HCT116 (cell line): ENCODE data around the gene GEMIN4. TPM values are rescaled to one million over a fixed set of nuclear protein-coding genes. Genes with fewer than 3 reads are reported as not detected.

Source experiments
- ATAC-seq: fragments of 200-7000 bp; cut with Tn5 transposase; 2 replicates; pipeline ENCODE4 v1.9.1; 2020; ENCODE audit warnings: mild to moderate bottlenecking, moderate library complexity
- BruUV-seq: library from RNA; stranded (reverse); fragments of 400-500 nt; replicated peaks from 2 replicates; lab custom pipeline; 2021; lab: Mats Ljungman, UMichigan
- CTCF ChIA-PET: fragments of 300-600 bp; sonication (Branson Sonifier 250); formaldehyde crosslinking; loops from one replicate; lab custom pipeline; 2021; ENCODE audit warnings: antibody characterized with exemption; lab: Charles Lee
- POLR2A ChIA-PET: fragments of 300-600, 350-600 bp; sonication (Branson Sonifier 250); formaldehyde crosslinking; loops from one replicate; lab custom pipeline; 2021; ENCODE audit warnings: antibody characterized with exemption; lab: Charles Lee
- RAD21 ChIA-PET, 2 experiments: fragments of 300-600 bp; sonication (Branson Sonifier 250); formaldehyde crosslinking; loops; one replicate each; lab custom pipeline; 2023; ENCODE audit warnings: low total read pairs in 2 of 2; ENCODE audit not compliant: uncharacterized antibody in 2 of 2, unreplicated experiment in 2 of 2, low non-redundant PET in 1 of 2; lab: Charles Lee
- DNase-seq: peaks from one replicate; pipeline ENCODE4 v3.0.0-alpha.2; 2010; ENCODE audit warnings: low read depth, low spot score
- H2AFZ ChIP-seq: fragments of 200-600 bp; shearing (Covaris generic), sonication (generic); 2 replicates; pipeline ENCODE4 v1.6.1; 2017; ENCODE audit warnings: low read depth, mixed run types, mixed read lengths, antibody characterized with exemption, low read length; ENCODE audit not compliant: poor library complexity, severe bottlenecking
- H3K27ac ChIP-seq: 2 replicates; pipeline ENCODE4 v1.5.1; 2012; ENCODE audit warnings: low read depth, low read length
- H3K27me3 ChIP-seq: fragments of 200-600 bp; sonication (generic); 2 replicates; pipeline ENCODE4 v1.6.1; 2016; ENCODE audit warnings: mixed run types, low read length, mixed read lengths; ENCODE audit not compliant: insufficient read depth
- H3K36me3 ChIP-seq, 2 experiments: fragments of 200-500 bp in 1 of 2; fragments of 200-600 bp in 1 of 2; sonication (Bioruptor generic) in 1 of 2; sonication (generic) in 1 of 2; 2 replicates each; pipeline versions ENCODE4 v1.5.1 to v1.6.1; 2014 to 2016; ENCODE audit warnings: low read length in 2 of 2, inconsistent platforms in 1 of 2, mixed read lengths in 1 of 2, mixed run types in 1 of 2; ENCODE audit not compliant: insufficient read depth in 2 of 2, control insufficient read depth in 1 of 2
- H3K4me1 ChIP-seq, 2 experiments: fragments of 200-600 bp in 1 of 2; sonication (generic) in 1 of 2; 2 replicates each; pipeline versions ENCODE4 v1.5.1 to v1.6.1; 2012 to 2017; ENCODE audit warnings: low read length in 2 of 2, inconsistent platforms in 1 of 2, mild to moderate bottlenecking in 1 of 2, mixed read lengths in 1 of 2, mixed run types in 1 of 2, moderate library complexity in 1 of 2; ENCODE audit not compliant: insufficient read depth in 2 of 2, control insufficient read depth in 1 of 2
- H3K4me2 ChIP-seq: fragments of 200-600 bp; sonication (generic); 2 replicates; pipeline ENCODE4 v1.6.1; 2017; ENCODE audit warnings: mixed run types, low read length, mixed read lengths
- H3K4me3 ChIP-seq, 2 experiments: fragments of 200-600 bp in 1 of 2; sonication (generic) in 1 of 2; replicated peaks in 1 of 2; 2 replicates each; pipeline ENCODE4 v1.5.1; 2011 to 2016; ENCODE audit warnings: low read length in 2 of 2, control low read depth in 1 of 2, low read depth in 1 of 2, mild to moderate bottlenecking in 1 of 2, mixed read lengths in 1 of 2, mixed run types in 1 of 2
- H3K79me2 ChIP-seq: fragments of 200-600 bp; sonication (generic); 2 replicates; pipeline ENCODE4 v1.6.1; 2017; ENCODE audit warnings: mild to moderate bottlenecking, mixed run types, low read length, moderate library complexity, mixed read lengths; ENCODE audit not compliant: insufficient read depth
- H3K9ac ChIP-seq: fragments of 200-600 bp; sonication (generic); 2 replicates; pipeline ENCODE4 v1.6.1; 2016; ENCODE audit warnings: low read length, mixed read lengths
- H3K9me2 ChIP-seq: fragments of 200-600 bp; sonication (generic), shearing (Covaris generic); 2 replicates; pipeline ENCODE4 v1.6.1; 2017; ENCODE audit warnings: mixed run types, mild to moderate bottlenecking, moderate library complexity; ENCODE audit not compliant: insufficient read depth
- H3K9me3 ChIP-seq, 2 experiments: fragments of 200-500 bp in 1 of 2; fragments of 200-600 bp in 1 of 2; sonication (Bioruptor generic) in 1 of 2; sonication (generic) in 1 of 2; 2 replicates each; pipeline ENCODE4 v1.6.1; 2014 to 2017; ENCODE audit warnings: low read length in 2 of 2, mixed read lengths in 2 of 2, inconsistent platforms in 1 of 2, low read depth in 1 of 2, mild to moderate bottlenecking in 1 of 2, mixed run types in 1 of 2, moderate library complexity in 1 of 2; ENCODE audit not compliant: control insufficient read depth in 1 of 2, insufficient read depth in 1 of 2
- H4K20me1 ChIP-seq: fragments of 200-600 bp; sonication (generic), shearing (Covaris generic); 2 replicates; pipeline ENCODE4 v1.6.1; 2017; ENCODE audit warnings: mixed run types, mild to moderate bottlenecking, moderate library complexity; ENCODE audit not compliant: insufficient read depth
- CBX3 ChIP-seq: IDR thresholded peaks from 2 replicates; pipeline ENCODE4 v1.6.1; 2012; ENCODE audit warnings: low read depth
- CEBPB ChIP-seq: IDR thresholded peaks from 2 replicates; pipeline ENCODE4 v1.6.1; 2012; ENCODE audit warnings: low read depth
- EGR1 ChIP-seq: IDR thresholded peaks from 2 replicates; pipeline ENCODE4 v1.6.1; 2012; ENCODE audit warnings: low read depth
- EZH2 ChIP-seq: fragments of 200-600 bp; sonication (generic); IDR thresholded peaks from 2 replicates; pipeline ENCODE4 v1.6.1; 2017; ENCODE audit warnings: antibody characterized with exemption, mixed run types
- EZH2phosphoT487 ChIP-seq: fragments of 200-600 bp; IDR thresholded peaks from 2 replicates; pipeline ENCODE4 v1.6.1; 2018; ENCODE audit warnings: antibody characterized with exemption, borderline replicate concordance
- FOSL1 ChIP-seq: IDR thresholded peaks from 2 replicates; pipeline ENCODE4 v1.6.1; 2012; ENCODE audit warnings: low read depth
- POLR2A ChIP-seq: IDR thresholded peaks from 2 replicates; pipeline ENCODE4 v1.7.0; 2011; ENCODE audit warnings: borderline replicate concordance; ENCODE audit not compliant: insufficient read depth, insufficient read length; ENCODE audit errors: extremely low read depth
- POLR2AphosphoS5 ChIP-seq: IDR thresholded peaks from 2 replicates; pipeline ENCODE4 v1.6.1; 2011; ENCODE audit warnings: mild to moderate bottlenecking, low read depth, low read length, moderate library complexity
- RAD21 ChIP-seq: IDR thresholded peaks from 2 replicates; pipeline ENCODE4 v1.6.1; 2012; ENCODE audit warnings: low read depth, mild to moderate bottlenecking
- SIN3A ChIP-seq: IDR thresholded peaks from 2 replicates; pipeline ENCODE4 v1.6.1; 2012; ENCODE audit warnings: low read depth
- SRF ChIP-seq: IDR thresholded peaks from 2 replicates; pipeline ENCODE4 v1.6.1; 2012; ENCODE audit warnings: low read depth
- TCF7L2 ChIP-seq: IDR thresholded peaks from 2 replicates; pipeline ENCODE4 v1.7.0; 2011; ENCODE audit warnings: borderline replicate concordance, inconsistent platforms; ENCODE audit not compliant: insufficient read depth, insufficient read length; ENCODE audit errors: extremely low read depth
- YY1 ChIP-seq: IDR thresholded peaks from 2 replicates; pipeline ENCODE4 v1.6.1; 2011; ENCODE audit warnings: low read length, low read depth, moderate library complexity, mild to moderate bottlenecking; ENCODE audit not compliant: insufficient replicate concordance; ENCODE audit errors: extremely low read depth
- ZNF274 ChIP-seq: fragments of 200-500 bp; sonication (Bioruptor generic); IDR thresholded peaks from 2 replicates; pipeline ENCODE4 v1.6.1; 2014; ENCODE audit warnings: mild to moderate bottlenecking, low read depth, low read length, inconsistent platforms
- intact Hi-C: fragments of 100-400 bp; cut with micrococcal nuclease; formaldehyde crosslinking; loops from 2 replicates; pipeline ENCODE4 v1.10.0; 2022
- total RNA-seq: library from RNA; stranded (reverse); gene quantifications from one replicate; pipeline ENCODE4 v1.2.1, GENCODE V29; 2021; ENCODE audit not compliant: unreplicated experiment
- TF ChIP-seq, protein P1 (sequence below): IDR thresholded peaks from 2 replicates; pipeline ENCODE4 v1.6.1; 2012
- TF ChIP-seq, protein P2 (sequence below): IDR thresholded peaks from 2 replicates; pipeline ENCODE4 v1.6.1; 2011; ENCODE audit warnings: mild to moderate bottlenecking, low read length, moderate library complexity; ENCODE audit not compliant: insufficient replicate concordance; ENCODE audit errors: extremely low read depth
- TF ChIP-seq, protein P3 (sequence below), 3 experiments: fragments of 200-600 bp in 1 of 3; sonication (generic) in 1 of 3; IDR thresholded peaks in 2 of 3; conservative IDR thresholded peaks in 1 of 3; 2 replicates each; pipeline ENCODE4 v1.5.1; 2012 to 2017; ENCODE audit warnings: low read depth in 2 of 3, low read length in 2 of 3, antibody characterized with exemption in 1 of 3, borderline replicate concordance in 1 of 3, control low read depth in 1 of 3, mild to moderate bottlenecking in 1 of 3, mixed read lengths in 1 of 3, mixed run types in 1 of 3, moderate library complexity in 1 of 3; ENCODE audit not compliant: insufficient read depth in 1 of 3

GEMIN4 gene
- total RNA-seq, 1 experiment from 2014 or later, result 53.2 TPM

DNA sequence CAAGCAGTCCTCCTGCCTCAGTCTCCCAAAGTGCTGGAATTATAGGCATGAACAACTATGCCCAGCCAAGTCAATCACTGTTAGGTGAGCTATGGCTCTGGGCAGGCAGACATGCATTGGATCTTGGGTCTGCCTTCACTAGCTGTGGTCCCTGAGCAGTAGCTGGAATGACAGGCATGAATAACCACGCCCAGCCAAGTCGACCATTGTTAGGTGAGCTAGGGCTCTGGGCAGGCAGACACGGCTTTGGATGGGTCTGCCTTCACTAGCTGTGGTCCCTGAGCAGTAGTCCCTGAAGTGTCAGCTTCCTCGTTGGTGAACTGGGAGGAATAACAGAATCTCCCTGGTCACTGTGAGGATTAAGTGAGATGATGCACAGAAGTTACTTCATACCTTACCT, 36.5 kb upstream of the GEMIN4 start:
- no peak for TF ChIP-seq EZH2phosphoT487
- no peak for TF ChIP-seq EZH2
- TF ChIP-seq RAD21, result no peak
- TF ChIP-seq SIN3A, result no peak
- TF ChIP-seq POLR2AphosphoS5, result no peak
- TF ChIP-seq, protein P1, sequence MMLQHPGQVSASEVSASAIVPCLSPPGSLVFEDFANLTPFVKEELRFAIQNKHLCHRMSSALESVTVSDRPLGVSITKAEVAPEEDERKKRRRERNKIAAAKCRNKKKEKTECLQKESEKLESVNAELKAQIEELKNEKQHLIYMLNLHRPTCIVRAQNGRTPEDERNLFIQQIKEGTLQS, result no peak
- TF ChIP-seq CEBPB, result no peak
- TF ChIP-seq CBX3, result no peak
- no peak for ATAC-seq
- Histone ChIP-seq H3K4me1 (peaks cover under 1 to 5% of the 10 kb centered on the region in 2 experiments; a peak in 3 of 4 replicates), H3K27me3 (no peaks in the 10 kb centered on the region), H3K9me3 (no peaks in the 10 kb centered on the region), H3K79me2 (peaks cover 53% of the 10 kb centered on the region), H4K20me1 (no peaks in the 10 kb centered on the region), H3K4me3 (no peak overlapping the region), H2AFZ (no peak overlapping the region), H3K4me2 (no peak overlapping the region), H3K36me3 (peaks cover 11 to 42% of the 10 kb centered on the region in 2 experiments; a peak in 3 of 4 replicates), H3K9ac (no peak overlapping the region), H3K9me2 (no peaks in the 10 kb centered on the region), H3K27ac (no peak overlapping the region)
- ChIA-PET CTCF (no interaction called here), POLR2A (no interaction called here), RAD21 (no interaction called here)
- intact Hi-C loops, result no loop called here
- no TSS peak for BruUV-seq
- DNase-seq, result no peak

DNA sequence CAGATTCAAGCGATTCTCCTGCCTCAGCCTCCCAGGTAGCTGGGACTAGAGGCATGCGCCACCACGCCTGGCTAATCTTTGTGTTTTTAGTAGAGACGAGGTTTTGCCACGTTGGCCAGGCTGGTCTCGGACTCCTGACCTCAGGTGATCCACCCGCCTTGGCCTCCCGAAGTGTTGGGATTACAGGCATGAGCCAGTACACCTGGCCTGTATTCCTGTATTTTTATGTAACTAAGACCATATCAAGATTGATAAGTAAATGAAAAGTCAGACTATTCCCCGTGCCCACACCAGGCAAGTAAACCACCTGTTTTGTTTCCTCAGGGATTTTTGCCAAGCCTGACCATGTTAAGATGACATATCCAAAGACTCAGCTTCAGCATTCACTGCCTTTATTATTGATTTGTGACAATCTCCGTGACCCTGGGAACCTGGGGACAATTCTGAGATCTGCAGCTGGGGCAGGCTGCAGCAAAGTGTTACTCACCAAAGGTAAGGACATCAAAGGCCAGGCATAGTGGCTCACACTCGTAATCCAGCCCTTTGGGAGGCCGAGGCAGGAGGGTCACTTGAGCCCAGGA, 35.7 kb upstream of the GEMIN4 start:
- Histone ChIP-seq H3K4me2 (no peak overlapping the region), H3K27me3 (no peaks in the 10 kb centered on the region), H2AFZ (no peak overlapping the region), H3K9me3 (no peaks in the 10 kb centered on the region), H3K4me3 (no peak overlapping the region), H3K9ac (no peak overlapping the region), H3K27ac (no peak overlapping the region), H3K36me3 (peaks cover 11 to 42% of the 10 kb centered on the region in 2 experiments; a peak in 3 of 4 replicates), H4K20me1 (no peaks in the 10 kb centered on the region), H3K9me2 (no peaks in the 10 kb centered on the region), H3K4me1 (peaks cover 7 to 11% of the 10 kb centered on the region in 2 experiments; a peak in 3 of 4 replicates), H3K79me2 (peaks cover 60% of the 10 kb centered on the region)
- ChIA-PET POLR2A (no interaction called here), RAD21 (no interaction called here), CTCF (no interaction called here)
- DNase-seq (no peak), ATAC-seq (no peak)
- no TSS peak for BruUV-seq
- intact Hi-C loops, result no loop called here
- no peak for TF ChIP-seq CEBPB
- TF ChIP-seq, protein P2, sequence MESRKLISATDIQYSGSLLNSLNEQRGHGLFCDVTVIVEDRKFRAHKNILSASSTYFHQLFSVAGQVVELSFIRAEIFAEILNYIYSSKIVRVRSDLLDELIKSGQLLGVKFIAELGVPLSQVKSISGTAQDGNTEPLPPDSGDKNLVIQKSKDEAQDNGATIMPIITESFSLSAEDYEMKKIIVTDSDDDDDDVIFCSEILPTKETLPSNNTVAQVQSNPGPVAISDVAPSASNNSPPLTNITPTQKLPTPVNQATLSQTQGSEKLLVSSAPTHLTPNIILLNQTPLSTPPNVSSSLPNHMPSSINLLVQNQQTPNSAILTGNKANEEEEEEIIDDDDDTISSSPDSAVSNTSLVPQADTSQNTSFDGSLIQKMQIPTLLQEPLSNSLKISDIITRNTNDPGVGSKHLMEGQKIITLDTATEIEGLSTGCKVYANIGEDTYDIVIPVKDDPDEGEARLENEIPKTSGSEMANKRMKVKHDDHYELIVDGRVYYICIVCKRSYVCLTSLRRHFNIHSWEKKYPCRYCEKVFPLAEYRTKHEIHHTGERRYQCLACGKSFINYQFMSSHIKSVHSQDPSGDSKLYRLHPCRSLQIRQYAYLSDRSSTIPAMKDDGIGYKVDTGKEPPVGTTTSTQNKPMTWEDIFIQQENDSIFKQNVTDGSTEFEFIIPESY, result no peak
- no peak for TF ChIP-seq SRF
- TF ChIP-seq, protein P3, sequence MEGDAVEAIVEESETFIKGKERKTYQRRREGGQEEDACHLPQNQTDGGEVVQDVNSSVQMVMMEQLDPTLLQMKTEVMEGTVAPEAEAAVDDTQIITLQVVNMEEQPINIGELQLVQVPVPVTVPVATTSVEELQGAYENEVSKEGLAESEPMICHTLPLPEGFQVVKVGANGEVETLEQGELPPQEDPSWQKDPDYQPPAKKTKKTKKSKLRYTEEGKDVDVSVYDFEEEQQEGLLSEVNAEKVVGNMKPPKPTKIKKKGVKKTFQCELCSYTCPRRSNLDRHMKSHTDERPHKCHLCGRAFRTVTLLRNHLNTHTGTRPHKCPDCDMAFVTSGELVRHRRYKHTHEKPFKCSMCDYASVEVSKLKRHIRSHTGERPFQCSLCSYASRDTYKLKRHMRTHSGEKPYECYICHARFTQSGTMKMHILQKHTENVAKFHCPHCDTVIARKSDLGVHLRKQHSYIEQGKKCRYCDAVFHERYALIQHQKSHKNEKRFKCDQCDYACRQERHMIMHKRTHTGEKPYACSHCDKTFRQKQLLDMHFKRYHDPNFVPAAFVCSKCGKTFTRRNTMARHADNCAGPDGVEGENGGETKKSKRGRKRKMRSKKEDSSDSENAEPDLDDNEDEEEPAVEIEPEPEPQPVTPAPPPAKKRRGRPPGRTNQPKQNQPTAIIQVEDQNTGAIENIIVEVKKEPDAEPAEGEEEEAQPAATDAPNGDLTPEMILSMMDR (IDR thresholded peaks at IDR 0.05 in 2 of 3, conservative IDR thresholded peaks at IDR 0.05 in 1 of 3; ENCODE audit: borderline replicate concordance in 1 of 3, insufficient read depth in 1 of 3, low read depth in 2 of 3, low read length in 2 of 3), result no peak
- TF ChIP-seq YY1, result no peak
- TF ChIP-seq EZH2phosphoT487, result no peak
- no peak for TF ChIP-seq TCF7L2
- no peak for TF ChIP-seq POLR2A
- no peak for TF ChIP-seq FOSL1
- TF ChIP-seq ZNF274, result no peak
- no peak for TF ChIP-seq EGR1
